Measurements from ENCODE around the gene ROBO4.
A peak's percentile ranks its signal among the peaks of the same experiment; 100 is the strongest.

The ROBO4 gene

GRCh38 chr11:124873951-124874350 is 23.7 kb downstream of the ROBO4 start:
- no peak for DNase-seq (ENCODE audit: low read depth in 2 of 2)

- no peak for DNase-seq (ENCODE audit: low read depth in 2 of 2)
Observed at GRCh38 chr11:124872741-124873140, 24.9 kb downstream of the ROBO4 start.

GRCh38 chr11:124872280-124872679 is 25.4 kb downstream of the ROBO4 start:
- no peak for DNase-seq (ENCODE audit: low read depth in 2 of 2)

GRCh38 chr11:124870430-124870829 is 27.2 kb downstream of the ROBO4 start:
- no peak for DNase-seq (ENCODE audit: low read depth in 2 of 2)

GRCh38 chr11:124869856-124870387 is 27.7 kb downstream of the ROBO4 start:
- DNase-seq (ENCODE audit: low read depth in 2 of 2), result no peak

- DNase-seq (ENCODE audit: low read depth in 2 of 2), result no peak
Observed at GRCh38 chr11:124869331-124869730, 28.3 kb downstream of the ROBO4 start.

- no peak for DNase-seq (ENCODE audit: low read depth in 2 of 2)
Observed at GRCh38 chr11:124868331-124869274, 29.1 kb downstream of the ROBO4 start.

- no peak for DNase-seq (ENCODE audit: low read depth in 2 of 2)
Observed at GRCh38 chr11:124867700-124868099, 30.0 kb downstream of the ROBO4 start.

GRCh38 chr11:124865902-124866851 is 31.5 kb downstream of the ROBO4 start:
- peak in 1 of 2 donors; percentile 39 for DNase-seq (ENCODE audit: low read depth in 2 of 2)

GRCh38 chr11:124865181-124865901 is 32.3 kb downstream of the ROBO4 start, which contains the start of gene ROBO3:
Gene ROBO3, plus strand, starts transcription at chr11:124865432. Its CDS starts 146 bp downstream, at chr11:124865578.
- DNase-seq (ENCODE audit: low read depth in 2 of 2), result no peak

- no peak for DNase-seq (ENCODE audit: low read depth in 2 of 2)
Observed at GRCh38 chr11:124864892-124865180, 32.8 kb downstream of the ROBO4 start.

- DNase-seq (ENCODE audit: low read depth in 2 of 2), result no peak
Observed at GRCh38 chr11:124864176-124864891, 33.3 kb downstream of the ROBO4 start.

- no peak for DNase-seq (ENCODE audit: low read depth in 2 of 2)
Observed at GRCh38 chr11:124863826-124864165, 33.9 kb downstream of the ROBO4 start.

- DNase-seq (ENCODE audit: low read depth in 2 of 2), result no peak
Observed at GRCh38 chr11:124863137-124863825, 34.4 kb downstream of the ROBO4 start.

- DNase-seq (ENCODE audit: low read depth in 2 of 2), result no peak
Observed at GRCh38 chr11:124861670-124862069, 36.0 kb downstream of the ROBO4 start.

GRCh38 chr11:124859171-124859570 is 38.5 kb downstream of the ROBO4 start:
- DNase-seq (ENCODE audit: low read depth in 2 of 2), result no peak

GRCh38 chr11:124846070-124846673 is 51.5 kb downstream of the ROBO4 start:
- no peak for DNase-seq (ENCODE audit: low read depth in 2 of 2)

GRCh38 chr11:124844664-124845079 is 53.0 kb downstream of the ROBO4 start:
- DNase-seq (ENCODE audit: low read depth in 2 of 2), result no peak

GRCh38 chr11:124843616-124843910 is 54.1 kb downstream of the ROBO4 start:
- no peak for DNase-seq (ENCODE audit: low read depth in 2 of 2)

GRCh38 chr11:124842305-124842704 is 55.4 kb downstream of the ROBO4 start:
- DNase-seq (ENCODE audit: low read depth in 2 of 2), result no peak
